ENCODE results near the gene TMEM184C.

DNA sequence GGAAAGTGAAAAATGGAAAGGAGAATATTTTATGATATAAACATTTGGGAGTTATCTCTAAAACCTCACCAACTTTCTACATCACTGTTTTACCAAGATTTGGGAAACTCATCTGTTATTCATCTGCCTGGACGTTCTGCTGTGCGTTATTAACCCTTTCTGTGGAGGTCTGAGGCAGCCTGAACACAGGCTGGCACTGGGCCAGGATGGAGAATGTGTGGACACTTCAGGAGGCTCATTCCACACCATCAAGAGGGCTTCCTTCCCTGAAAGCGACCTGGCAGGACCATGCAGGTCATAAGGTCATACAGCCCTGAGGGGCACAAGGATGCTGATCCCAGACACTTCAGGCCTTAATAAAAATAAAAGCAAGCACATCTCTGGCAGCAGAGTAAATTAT is 31.2 kb upstream of the TMEM184C start:
- TF ChIP-seq, protein P1, sequence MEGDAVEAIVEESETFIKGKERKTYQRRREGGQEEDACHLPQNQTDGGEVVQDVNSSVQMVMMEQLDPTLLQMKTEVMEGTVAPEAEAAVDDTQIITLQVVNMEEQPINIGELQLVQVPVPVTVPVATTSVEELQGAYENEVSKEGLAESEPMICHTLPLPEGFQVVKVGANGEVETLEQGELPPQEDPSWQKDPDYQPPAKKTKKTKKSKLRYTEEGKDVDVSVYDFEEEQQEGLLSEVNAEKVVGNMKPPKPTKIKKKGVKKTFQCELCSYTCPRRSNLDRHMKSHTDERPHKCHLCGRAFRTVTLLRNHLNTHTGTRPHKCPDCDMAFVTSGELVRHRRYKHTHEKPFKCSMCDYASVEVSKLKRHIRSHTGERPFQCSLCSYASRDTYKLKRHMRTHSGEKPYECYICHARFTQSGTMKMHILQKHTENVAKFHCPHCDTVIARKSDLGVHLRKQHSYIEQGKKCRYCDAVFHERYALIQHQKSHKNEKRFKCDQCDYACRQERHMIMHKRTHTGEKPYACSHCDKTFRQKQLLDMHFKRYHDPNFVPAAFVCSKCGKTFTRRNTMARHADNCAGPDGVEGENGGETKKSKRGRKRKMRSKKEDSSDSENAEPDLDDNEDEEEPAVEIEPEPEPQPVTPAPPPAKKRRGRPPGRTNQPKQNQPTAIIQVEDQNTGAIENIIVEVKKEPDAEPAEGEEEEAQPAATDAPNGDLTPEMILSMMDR (conservative IDR thresholded peaks at IDR 0.05; ENCODE audit: low read length), result no peak
- TF ChIP-seq EZH2phosphoT487 (IDR thresholded peaks at IDR 0.05; ENCODE audit: borderline replicate concordance), result no peak

Data from Loucy (cell line).